HL-60 (cell line): ENCODE measurements around the gene MAP2K5.

Experiments used
- POLR2AphosphoS5 ChIP-seq: IDR thresholded peaks from 2 replicates; pipeline ENCODE4 v1.6.1; 2012; ENCODE audit warnings: low read depth
- TF ChIP-seq, protein P1 (sequence below): IDR thresholded peaks from one replicate; pipeline ENCODE4 v1.5.1; 2011; ENCODE audit warnings: low read length, control low read depth, inconsistent platforms; ENCODE audit not compliant: insufficient read depth

DNA sequence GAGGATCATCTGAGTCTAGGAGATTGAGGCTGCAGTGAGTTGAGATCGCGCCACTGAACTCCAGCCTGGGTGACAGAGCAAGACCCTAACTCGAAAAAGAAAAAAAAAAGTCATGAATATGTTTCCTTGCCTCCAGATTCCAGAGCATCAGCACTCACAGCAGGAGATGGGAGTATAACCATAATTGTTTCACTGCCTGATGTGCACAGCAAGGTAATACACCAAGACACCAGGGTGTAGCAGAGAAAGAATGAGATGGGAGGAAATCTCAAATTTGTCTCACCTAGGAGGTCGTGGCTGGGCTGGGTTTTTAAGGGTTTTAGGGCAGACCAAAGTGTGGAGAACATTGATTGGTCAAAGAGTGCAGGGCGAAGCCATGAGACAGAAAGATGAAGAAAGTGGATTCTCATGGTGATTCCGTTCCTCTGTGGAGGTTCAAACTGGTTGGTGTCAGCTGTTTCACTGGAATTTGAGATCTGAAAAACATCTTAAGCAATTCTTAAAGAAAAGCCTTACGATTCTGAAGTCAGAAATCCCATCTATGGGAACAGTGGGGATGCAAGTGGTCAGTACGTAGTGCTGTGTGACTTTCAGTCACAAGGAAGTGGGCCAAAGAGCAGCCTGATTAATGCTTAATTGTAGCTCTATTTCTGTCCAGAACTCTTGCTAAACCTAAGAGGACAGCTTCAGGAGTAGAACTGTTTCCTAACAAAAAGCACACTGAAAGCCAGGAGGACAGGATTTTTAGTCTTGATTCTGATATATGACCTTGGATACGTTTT is 29.4 kb upstream of the MAP2K5 start:
- TF ChIP-seq, protein P1, sequence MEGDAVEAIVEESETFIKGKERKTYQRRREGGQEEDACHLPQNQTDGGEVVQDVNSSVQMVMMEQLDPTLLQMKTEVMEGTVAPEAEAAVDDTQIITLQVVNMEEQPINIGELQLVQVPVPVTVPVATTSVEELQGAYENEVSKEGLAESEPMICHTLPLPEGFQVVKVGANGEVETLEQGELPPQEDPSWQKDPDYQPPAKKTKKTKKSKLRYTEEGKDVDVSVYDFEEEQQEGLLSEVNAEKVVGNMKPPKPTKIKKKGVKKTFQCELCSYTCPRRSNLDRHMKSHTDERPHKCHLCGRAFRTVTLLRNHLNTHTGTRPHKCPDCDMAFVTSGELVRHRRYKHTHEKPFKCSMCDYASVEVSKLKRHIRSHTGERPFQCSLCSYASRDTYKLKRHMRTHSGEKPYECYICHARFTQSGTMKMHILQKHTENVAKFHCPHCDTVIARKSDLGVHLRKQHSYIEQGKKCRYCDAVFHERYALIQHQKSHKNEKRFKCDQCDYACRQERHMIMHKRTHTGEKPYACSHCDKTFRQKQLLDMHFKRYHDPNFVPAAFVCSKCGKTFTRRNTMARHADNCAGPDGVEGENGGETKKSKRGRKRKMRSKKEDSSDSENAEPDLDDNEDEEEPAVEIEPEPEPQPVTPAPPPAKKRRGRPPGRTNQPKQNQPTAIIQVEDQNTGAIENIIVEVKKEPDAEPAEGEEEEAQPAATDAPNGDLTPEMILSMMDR: no peak
- TF ChIP-seq POLR2AphosphoS5: no peak
